Body of pancreas (tissue), 4 donors: ENCODE results near the gene TRIM24. TPM values are rescaled to one million over a fixed set of nuclear protein-coding genes. Genes with fewer than 3 reads are reported as not detected.

Source experiments
- ATAC-seq: fragments of 150-250 bp; one replicate; pipeline ENCODE4 v1.9.1; 2016
- DNase-seq, 4 donors: peaks; one replicate each; pipeline ENCODE4 v3.0.0-alpha.2; 2019
- H3K27ac ChIP-seq, 4 donors: fragments of 200-600 bp; sonication (generic); 1 replicate in 3 of 4; 2 replicates in 1 of 4; pipeline versions ENCODE4 v1.5.1 to v1.6.1; 2016 to 2019; ENCODE audit warnings: mild to moderate bottlenecking in 1 of 4, mixed read lengths in 1 of 4, moderate library complexity in 1 of 4
- H3K27me3 ChIP-seq, 2 donors: fragments of 200-600 bp; sonication (generic); one replicate each; pipeline ENCODE4 v1.6.0; 2016; ENCODE audit warnings: mild to moderate bottlenecking in 1 of 2
- H3K36me3 ChIP-seq, 2 donors: fragments of 200-600 bp; sonication (generic); replicated peaks in 1 of 2; 2 replicates each; pipeline ENCODE4 v1.5.1; 2016; ENCODE audit warnings: low read depth in 2 of 2; ENCODE audit not compliant: insufficient read depth in 1 of 2
- H3K4me1 ChIP-seq: fragments of 200-600 bp; sonication (generic); one replicate; pipeline ENCODE4 v1.6.0; 2016
- H3K4me3 ChIP-seq, 2 donors: fragments of 200-600 bp; sonication (generic); 1 replicate in 1 of 2; 2 replicates in 1 of 2; pipeline ENCODE4 v1.5.1; 2016 to 2019
- H3K9me3 ChIP-seq, 3 donors: fragments of 200-600 bp; sonication (generic); 1 replicate in 2 of 3; 2 replicates in 1 of 3; pipeline ENCODE4 v1.5.1; 2016
- POLR2A ChIP-seq, 3 donors: fragments of 450-650 bp; IDR thresholded peaks; one replicate each; pipeline ENCODE4 v1.6.1; 2016; ENCODE audit warnings: antibody characterized with exemption in 3 of 3, mild to moderate bottlenecking in 2 of 3
- WGBS, 2 donors: methylation state at CpG; one replicate each; pipeline ENCODE4 v1.1.5; 2017; 5-methylcytosine and 5-hydroxymethylcytosine counted together
- intact Hi-C: fragments of 100-400 bp; cut with DNase I; formaldehyde crosslinking; loops from one replicate; pipeline ENCODE4 v1.15.1; 2023
- total RNA-seq, 2 donors: library from RNA; depleted of rRNA; stranded (reverse); fragments of >200 nt; gene quantifications; one replicate each; pipeline ENCODE4 v1.1.0, GENCODE V29; 2016
- TF ChIP-seq, protein P1 (sequence below), 7 experiments: fragments of 450-650 bp in 4 of 7; fragments of 200-600 bp in 3 of 7; sonication (generic) in 3 of 7; IDR thresholded peaks; one replicate each; pipeline ENCODE4 v1.5.1; 2016 to 2019; ENCODE audit warnings: antibody characterized with exemption in 7 of 7

Gene TRIM24
- total RNA-seq, 2 donors from 2014 or later = 12.2 to 12.5 TPM

DNA sequence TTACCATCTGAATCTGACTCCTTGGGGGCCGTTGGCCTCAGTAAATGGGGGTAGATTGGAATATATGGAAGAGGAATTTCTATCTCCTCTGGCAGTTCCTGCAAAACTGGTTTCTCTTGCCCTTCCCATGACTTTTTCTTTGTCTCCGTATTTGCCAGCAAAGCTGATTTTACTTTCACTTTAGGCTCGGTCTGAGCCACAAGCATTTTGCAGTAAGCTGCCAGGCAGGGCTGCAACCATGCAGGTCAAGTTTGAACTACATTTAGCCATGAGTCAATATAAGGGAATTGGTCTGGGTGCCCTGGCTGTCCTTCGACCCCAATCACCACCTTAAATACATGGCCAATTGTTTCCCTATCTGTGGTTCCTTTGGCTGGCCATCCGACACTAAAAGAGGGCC lies 104.3 kb downstream of the TRIM24 start:
- ATAC-seq = no peak
- Histone ChIP-seq H3K4me3 (no peak overlapping the region), H3K4me1 (no peaks in the 10 kb centered on the region), H3K36me3 (peaks cover 11 to 28% of the 10 kb centered on the region in 2 donors), H3K27me3 (no peaks in the 10 kb centered on the region), H3K9me3 (peaks cover 0 to 48% (median 0%) of the 10 kb centered on the region in 3 donors), H3K27ac (no peak overlapping the region)
- TF ChIP-seq, protein P1, sequence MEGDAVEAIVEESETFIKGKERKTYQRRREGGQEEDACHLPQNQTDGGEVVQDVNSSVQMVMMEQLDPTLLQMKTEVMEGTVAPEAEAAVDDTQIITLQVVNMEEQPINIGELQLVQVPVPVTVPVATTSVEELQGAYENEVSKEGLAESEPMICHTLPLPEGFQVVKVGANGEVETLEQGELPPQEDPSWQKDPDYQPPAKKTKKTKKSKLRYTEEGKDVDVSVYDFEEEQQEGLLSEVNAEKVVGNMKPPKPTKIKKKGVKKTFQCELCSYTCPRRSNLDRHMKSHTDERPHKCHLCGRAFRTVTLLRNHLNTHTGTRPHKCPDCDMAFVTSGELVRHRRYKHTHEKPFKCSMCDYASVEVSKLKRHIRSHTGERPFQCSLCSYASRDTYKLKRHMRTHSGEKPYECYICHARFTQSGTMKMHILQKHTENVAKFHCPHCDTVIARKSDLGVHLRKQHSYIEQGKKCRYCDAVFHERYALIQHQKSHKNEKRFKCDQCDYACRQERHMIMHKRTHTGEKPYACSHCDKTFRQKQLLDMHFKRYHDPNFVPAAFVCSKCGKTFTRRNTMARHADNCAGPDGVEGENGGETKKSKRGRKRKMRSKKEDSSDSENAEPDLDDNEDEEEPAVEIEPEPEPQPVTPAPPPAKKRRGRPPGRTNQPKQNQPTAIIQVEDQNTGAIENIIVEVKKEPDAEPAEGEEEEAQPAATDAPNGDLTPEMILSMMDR (IDR thresholded peaks at IDR 0.05) = no peak
- no peak for TF ChIP-seq POLR2A (IDR thresholded peaks at IDR 0.05)
- 87 to 89% methylated on average over 5 of the region's 5 CpGs for WGBS, 2 donors
- intact Hi-C loops = no loop called here
- no peak for DNase-seq

DNA sequence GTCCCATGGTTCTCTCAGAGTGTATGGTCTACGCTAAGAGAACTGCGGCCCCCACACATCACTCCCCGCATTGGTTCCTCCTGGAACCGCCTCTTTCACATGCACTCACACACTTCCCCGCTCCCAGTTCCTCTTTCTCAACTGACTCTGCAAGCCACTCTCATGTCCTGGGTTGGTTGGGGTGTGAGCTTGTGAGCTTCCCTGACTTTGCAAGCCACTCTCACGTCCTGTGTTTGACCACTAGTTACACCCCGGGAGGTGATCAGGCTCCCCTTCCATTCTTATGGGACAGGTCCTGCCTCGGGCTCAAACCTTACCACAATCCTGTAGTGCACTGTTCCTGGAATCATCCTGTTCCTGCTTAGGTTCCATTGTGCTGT lies 105.0 kb downstream of the TRIM24 start:
- TF ChIP-seq, protein P1 (IDR thresholded peaks at IDR 0.05) = no peak
- TF ChIP-seq POLR2A (IDR thresholded peaks at IDR 0.05) = no peak
- Histone ChIP-seq H3K4me1 (no peaks in the 10 kb centered on the region), H3K4me3 (no peak overlapping the region), H3K36me3 (peaks cover 9 to 28% of the 10 kb centered on the region in 2 donors), H3K9me3 (peaks cover 0 to 41% (median 0%) of the 10 kb centered on the region in 3 donors), H3K27ac (no peak overlapping the region), H3K27me3 (no peaks in the 10 kb centered on the region)
- ATAC-seq (no peak), DNase-seq (no peak)
- intact Hi-C loops = no loop called here
- 95 to 99% methylated on average over 8 of the region's 8 CpGs for WGBS, 2 donors

DNA sequence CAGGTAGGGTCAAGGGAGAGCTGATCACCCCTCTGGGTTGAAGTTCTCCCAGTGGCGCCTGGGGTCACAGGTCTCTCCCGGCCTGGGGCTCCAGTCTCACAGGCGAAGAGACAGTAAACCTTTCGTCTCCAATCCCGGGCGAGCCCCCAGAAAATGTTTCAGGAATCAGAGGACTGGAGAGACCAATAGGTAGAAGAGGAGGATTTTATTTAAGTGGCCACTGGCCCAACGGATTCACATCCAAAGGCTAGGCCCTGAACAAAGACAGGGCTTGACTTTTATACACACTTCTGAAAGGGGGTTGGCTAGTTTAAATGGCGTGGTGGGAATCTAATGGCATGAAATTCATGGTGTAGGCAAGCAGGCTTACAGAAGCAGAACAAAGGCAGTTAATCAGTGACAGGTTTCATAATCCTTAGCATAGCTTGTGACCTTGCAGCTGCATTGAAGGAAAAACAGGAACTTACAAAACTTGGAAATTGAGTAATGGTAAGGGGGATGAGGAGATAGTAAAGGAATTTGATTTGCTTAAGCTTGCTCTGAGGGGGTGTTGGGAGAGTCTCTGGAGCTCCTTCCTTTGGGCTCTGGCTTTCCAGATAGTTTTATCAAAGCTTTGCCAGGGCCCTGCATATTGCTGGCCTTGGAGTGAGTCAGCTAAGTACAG lies 105.5 kb downstream of the TRIM24 start:
- WGBS, 2 donors = 92 to 96% methylated on average over 8 of the region's 8 CpGs
- ATAC-seq (no peak), DNase-seq (no peak)
- intact Hi-C loops = no loop called here
- Histone ChIP-seq H3K36me3 (peaks cover 9 to 28% of the 10 kb centered on the region in 2 donors), H3K9me3 (peaks cover 0 to 38% (median 0%) of the 10 kb centered on the region in 3 donors), H3K4me3 (no peak overlapping the region), H3K27me3 (no peaks in the 10 kb centered on the region), H3K4me1 (no peaks in the 10 kb centered on the region), H3K27ac (no peak overlapping the region)
- TF ChIP-seq, protein P1 (IDR thresholded peaks at IDR 0.05) = no peak
- no peak for TF ChIP-seq POLR2A (IDR thresholded peaks at IDR 0.05)

DNA sequence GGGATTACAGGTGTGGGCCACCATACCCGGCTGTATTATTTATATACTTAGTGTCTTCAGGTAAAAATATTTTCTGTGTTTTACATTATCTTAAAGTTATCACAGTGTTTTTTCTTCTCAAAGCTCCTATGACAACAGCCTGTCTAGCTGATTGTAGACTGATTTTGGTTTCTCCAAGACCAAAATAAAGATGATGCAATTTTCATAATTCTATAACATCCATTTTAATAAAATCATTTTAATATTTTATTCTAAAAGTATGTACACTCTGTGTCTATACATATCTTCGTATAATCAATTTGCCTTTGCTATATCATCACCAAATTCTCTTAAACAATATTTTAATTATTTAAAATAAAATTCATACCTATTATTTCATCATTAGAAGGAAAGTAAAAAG lies 108.6 kb downstream of the TRIM24 start:
- peaks cover 18 to 36% of the 10 kb centered on the region in 2 donors for H3K36me3 ChIP-seq
- TF ChIP-seq, protein P1 (IDR thresholded peaks at IDR 0.05) = no peak
- no peak for TF ChIP-seq POLR2A (IDR thresholded peaks at IDR 0.05)
- no peaks in the 10 kb centered on the region for H3K4me1 ChIP-seq
- intact Hi-C loops = no loop called here
- ATAC-seq = no peak
- no peak overlapping the region for H3K27ac ChIP-seq
- 96 to 99% methylated on average over 2 of the region's 2 CpGs for WGBS, 2 donors
- no peak overlapping the region for H3K4me3 ChIP-seq
- H3K9me3 ChIP-seq = peaks cover 0 to 27% (median 0%) of the 10 kb centered on the region in 3 donors
- no peak for DNase-seq
- H3K27me3 ChIP-seq = no peaks in the 10 kb centered on the region

DNA sequence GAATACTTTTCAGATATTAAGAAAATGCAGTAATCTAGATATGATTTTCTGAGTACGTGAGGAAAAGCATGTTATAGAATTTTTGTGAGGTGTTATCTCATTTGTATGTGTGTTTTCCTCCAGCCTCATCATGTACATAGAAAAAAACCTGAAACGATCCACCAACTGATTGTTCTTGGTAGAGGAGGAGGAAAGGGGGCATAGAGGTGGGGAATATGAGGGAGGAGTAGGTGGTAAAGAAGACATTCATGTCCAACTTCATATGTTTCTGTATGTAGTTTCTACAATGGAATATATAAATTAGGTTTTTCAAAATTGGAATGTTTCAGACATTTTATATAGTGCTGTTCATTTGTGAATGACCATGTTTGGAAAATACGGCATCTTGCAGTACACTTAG lies 109.4 kb downstream of the TRIM24 start:
- peaks cover 15 to 32% of the 10 kb centered on the region in 2 donors for H3K36me3 ChIP-seq
- no peak overlapping the region for H3K4me3 ChIP-seq
- TF ChIP-seq POLR2A (IDR thresholded peaks at IDR 0.05) = no peak
- TF ChIP-seq, protein P1 (IDR thresholded peaks at IDR 0.05) = no peak
- ATAC-seq (no peak), DNase-seq (no peak)
- H3K27ac ChIP-seq = no peak overlapping the region
- no peaks in the 10 kb centered on the region for H3K27me3 ChIP-seq
- 95 to 96% methylated on average over 3 of the region's 3 CpGs for WGBS, 2 donors
- H3K4me1 ChIP-seq = no peaks in the 10 kb centered on the region
- intact Hi-C loops = no loop called here
- H3K9me3 ChIP-seq = peaks cover 0 to 20% (median 0%) of the 10 kb centered on the region in 3 donors
